ENCODE results near the gene LCA5L.
"Not testable (repeated sequence)": the region's sequence is repeated elsewhere in the genome, so short reads cannot be mapped to it uniquely, and the experiment has no call there.

Gene LCA5L

GRCh38 chr21:39388038-39388810 is 57.4 kb downstream of the LCA5L start:
- peak; percentile 88 for DNase-seq (ENCODE audit: low read depth)
- TF ChIP-seq, protein P1, sequence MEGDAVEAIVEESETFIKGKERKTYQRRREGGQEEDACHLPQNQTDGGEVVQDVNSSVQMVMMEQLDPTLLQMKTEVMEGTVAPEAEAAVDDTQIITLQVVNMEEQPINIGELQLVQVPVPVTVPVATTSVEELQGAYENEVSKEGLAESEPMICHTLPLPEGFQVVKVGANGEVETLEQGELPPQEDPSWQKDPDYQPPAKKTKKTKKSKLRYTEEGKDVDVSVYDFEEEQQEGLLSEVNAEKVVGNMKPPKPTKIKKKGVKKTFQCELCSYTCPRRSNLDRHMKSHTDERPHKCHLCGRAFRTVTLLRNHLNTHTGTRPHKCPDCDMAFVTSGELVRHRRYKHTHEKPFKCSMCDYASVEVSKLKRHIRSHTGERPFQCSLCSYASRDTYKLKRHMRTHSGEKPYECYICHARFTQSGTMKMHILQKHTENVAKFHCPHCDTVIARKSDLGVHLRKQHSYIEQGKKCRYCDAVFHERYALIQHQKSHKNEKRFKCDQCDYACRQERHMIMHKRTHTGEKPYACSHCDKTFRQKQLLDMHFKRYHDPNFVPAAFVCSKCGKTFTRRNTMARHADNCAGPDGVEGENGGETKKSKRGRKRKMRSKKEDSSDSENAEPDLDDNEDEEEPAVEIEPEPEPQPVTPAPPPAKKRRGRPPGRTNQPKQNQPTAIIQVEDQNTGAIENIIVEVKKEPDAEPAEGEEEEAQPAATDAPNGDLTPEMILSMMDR (IDR thresholded peaks at IDR 0.05; ENCODE audit: insufficient read depth, low read depth, low read length, missing control alignments): peak; percentile 87
- H3K4me3 ChIP-seq (ENCODE audit: low read depth, low read length): peak overlapping the region; percentile 60

DNA sequence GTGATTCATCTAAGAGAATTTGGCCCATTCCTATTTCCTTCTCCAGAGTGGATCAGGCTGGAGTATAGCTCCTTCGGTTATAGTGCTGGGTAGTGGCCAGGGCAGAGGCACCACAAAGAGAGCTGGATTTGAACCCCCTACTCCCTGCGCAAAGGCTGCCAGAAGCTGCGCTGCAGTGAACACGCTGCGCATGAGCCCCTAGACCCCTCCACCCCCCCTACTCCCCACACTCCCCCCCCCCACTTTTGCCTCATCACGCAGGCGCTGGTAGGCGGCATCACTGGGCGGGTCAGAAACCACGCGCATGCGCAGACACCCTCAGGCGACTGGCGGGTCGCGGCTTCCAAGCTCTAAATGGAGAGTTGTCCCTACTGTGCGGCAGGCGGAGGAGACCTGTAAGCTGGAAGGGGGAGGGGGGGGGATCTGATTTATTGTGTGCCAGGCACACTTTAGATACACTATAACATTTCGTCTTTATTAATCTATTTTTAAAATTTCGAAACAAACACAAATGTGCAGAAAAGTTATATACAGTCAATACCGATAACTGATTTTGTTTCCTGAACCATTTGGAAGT is 58.0 kb downstream of the LCA5L start:
- DNase-seq (ENCODE audit: low read depth): peak; percentile 90
- TF ChIP-seq, protein P1 (IDR thresholded peaks at IDR 0.05; ENCODE audit: insufficient read depth, low read depth, low read length, missing control alignments): no peak

GRCh38 chr21:39386899-39387298 is 58.7 kb downstream of the LCA5L start:
- TF ChIP-seq, protein P1 (IDR thresholded peaks at IDR 0.05; ENCODE audit: insufficient read depth, low read depth, low read length, missing control alignments): no peak
- no peak for DNase-seq (ENCODE audit: low read depth)
- H3K4me3 ChIP-seq (ENCODE audit: low read depth, low read length): no peak overlapping the region

More for the DNA sequence above, 58.0 kb downstream of the LCA5L start:
- H3K4me3 ChIP-seq (ENCODE audit: low read depth, low read length): peak overlapping the region; percentile 60

DNA sequence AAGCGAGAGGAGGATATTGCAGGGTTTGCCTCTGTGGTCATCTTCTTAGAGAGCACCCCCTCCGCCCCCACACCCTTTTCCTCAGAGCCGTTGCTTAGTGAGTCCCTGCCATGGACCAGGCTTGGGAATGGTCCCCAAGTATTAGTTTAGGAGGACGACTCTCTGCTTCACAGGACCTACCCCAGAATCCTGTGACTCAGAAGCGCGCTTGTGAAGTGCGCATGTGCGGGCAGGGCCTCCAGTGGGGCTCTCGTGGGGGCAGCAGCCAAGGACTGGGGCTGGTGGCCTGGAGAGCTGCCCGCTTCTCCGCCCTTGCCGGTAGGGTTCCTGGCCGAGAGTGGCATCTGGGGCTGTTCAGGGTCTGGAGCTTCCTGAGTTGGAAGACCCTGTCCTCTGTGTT is 59.4 kb downstream of the LCA5L start:
- H3K4me3 ChIP-seq (ENCODE audit: low read depth, low read length): peak overlapping the region; percentile 47
- TF ChIP-seq, protein P1 (IDR thresholded peaks at IDR 0.05; ENCODE audit: insufficient read depth, low read depth, low read length, missing control alignments): no peak
- no peak for DNase-seq (ENCODE audit: low read depth)

DNA sequence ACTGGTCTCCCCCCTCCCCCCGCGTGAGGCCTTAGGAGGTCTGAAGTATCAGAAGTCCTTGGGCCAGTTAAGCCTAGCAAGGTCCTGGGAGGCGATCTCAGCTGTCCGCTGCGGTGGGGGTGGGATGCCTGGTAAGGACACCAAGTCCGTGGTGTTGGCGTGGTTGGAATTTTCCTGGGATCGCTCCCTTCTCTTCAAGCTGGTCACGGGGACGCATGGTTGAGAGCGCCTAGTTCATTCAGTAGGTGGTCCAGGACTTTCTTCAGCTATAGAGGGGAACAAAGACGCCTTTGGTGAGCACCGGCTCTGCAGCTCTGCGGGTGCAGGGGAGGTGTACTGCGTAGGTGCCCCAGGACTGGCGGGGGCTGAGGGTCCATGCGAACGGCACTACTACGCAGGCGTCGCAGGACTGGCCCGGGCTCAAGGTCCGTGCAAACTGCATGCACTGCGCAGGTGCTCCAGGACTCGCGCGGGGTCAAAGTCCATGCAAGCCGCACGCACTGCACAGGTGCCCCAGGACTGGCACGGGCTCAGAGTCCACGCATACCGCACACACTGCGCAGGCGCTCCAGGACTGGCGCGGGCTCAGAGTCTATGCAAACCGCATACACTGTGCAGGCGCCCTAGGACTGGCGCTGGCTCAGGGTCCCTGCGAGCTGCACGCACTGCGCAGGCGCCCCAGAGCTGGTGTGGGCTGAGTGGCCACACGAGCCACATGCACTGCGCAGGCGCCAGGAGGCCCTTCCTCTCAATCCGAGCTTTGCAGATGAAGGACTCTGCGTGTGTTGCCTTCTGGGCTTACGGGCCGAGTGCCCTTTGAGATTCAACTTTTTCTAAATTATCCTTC is 60.1 kb downstream of the LCA5L start:
- DNase-seq (ENCODE audit: low read depth): peak; percentile 88
- peak overlapping the region; percentile 47 for H3K4me3 ChIP-seq (ENCODE audit: low read depth, low read length)
- TF ChIP-seq, protein P1 (IDR thresholded peaks at IDR 0.05; ENCODE audit: insufficient read depth, low read depth, low read length, missing control alignments): no peak

- TF ChIP-seq, protein P1 (IDR thresholded peaks at IDR 0.05; ENCODE audit: insufficient read depth, low read depth, low read length, missing control alignments): no peak
Measured at GRCh38 chr21:39384674-39385298, 60.8 kb downstream of the LCA5L start.

GRCh38 chr21:39382096-39382495 is 63.5 kb downstream of the LCA5L start:
- not testable (repeated sequence) for H3K4me3 ChIP-seq (ENCODE audit: low read depth, low read length); DNase-seq (ENCODE audit: low read depth)

More at GRCh38 chr21:39384674-39385298, 60.8 kb downstream of the LCA5L start:
- DNase-seq (ENCODE audit: low read depth): no peak
- no peak overlapping the region for H3K4me3 ChIP-seq (ENCODE audit: low read depth, low read length)

Data from GM12865 (cell line).